ENCODE data around the gene ISG15.
"Not testable (repeated sequence)": the region's sequence is repeated elsewhere in the genome, so short reads cannot be mapped to it uniquely, and the experiment has no call there.

ISG15 gene

DNA sequence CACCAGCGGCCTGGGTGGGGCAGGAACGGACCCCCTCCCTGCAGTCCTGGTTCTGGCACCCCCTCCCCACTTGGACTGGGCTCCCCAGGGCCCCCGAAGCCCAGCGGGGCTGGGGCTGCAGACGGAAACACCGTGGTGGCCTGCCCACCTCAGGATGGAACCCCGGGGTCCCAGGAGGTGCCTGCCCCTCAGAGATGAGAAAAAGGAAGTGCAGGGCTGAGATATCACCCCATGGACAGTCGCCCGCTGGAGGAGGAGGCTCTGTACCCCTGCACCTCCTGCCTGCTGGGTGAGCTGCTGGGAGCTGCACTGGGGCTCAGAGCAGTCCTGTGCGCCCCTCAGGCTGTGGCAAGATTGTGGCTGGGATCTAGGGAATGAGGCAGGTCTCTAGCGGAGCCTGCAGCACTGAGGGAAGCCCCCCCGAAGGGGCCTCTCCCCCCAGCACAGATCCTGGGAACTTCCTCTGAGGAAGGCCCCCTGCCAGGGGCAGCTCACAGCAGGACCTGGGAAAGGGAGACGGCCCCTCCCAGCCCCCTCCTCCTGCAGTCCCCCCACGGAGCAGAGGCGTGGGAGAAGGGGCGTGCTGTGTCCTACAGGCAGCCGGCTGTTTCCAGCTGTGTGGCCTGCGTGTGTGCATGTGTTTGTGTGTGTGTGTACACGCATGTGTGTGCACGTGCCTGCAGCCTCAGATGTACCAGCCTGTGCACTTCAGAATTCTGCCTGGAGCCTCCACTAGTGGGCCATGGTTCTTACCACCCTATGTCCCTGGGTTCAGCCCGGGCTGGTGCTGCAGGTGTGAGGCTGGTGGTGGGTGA, 13.5 kb downstream of the ISG15 start:
- no peak overlapping the region for H3K4me2 ChIP-seq (ENCODE audit: low read length)
- TF ChIP-seq, protein P1, sequence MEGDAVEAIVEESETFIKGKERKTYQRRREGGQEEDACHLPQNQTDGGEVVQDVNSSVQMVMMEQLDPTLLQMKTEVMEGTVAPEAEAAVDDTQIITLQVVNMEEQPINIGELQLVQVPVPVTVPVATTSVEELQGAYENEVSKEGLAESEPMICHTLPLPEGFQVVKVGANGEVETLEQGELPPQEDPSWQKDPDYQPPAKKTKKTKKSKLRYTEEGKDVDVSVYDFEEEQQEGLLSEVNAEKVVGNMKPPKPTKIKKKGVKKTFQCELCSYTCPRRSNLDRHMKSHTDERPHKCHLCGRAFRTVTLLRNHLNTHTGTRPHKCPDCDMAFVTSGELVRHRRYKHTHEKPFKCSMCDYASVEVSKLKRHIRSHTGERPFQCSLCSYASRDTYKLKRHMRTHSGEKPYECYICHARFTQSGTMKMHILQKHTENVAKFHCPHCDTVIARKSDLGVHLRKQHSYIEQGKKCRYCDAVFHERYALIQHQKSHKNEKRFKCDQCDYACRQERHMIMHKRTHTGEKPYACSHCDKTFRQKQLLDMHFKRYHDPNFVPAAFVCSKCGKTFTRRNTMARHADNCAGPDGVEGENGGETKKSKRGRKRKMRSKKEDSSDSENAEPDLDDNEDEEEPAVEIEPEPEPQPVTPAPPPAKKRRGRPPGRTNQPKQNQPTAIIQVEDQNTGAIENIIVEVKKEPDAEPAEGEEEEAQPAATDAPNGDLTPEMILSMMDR (IDR thresholded peaks at IDR 0.05), result no peak
- no peak overlapping the region for H2AFZ ChIP-seq
- no peaks in the 10 kb centered on the region for H3K79me2 ChIP-seq
- no peak overlapping the region for H3K9ac ChIP-seq
- H3K4me3 ChIP-seq (ENCODE audit: low read depth, low read length), result no peak overlapping the region
- H3K9me3 ChIP-seq (ENCODE audit: control insufficient read depth, low read length), result no peaks in the 10 kb centered on the region
- no peaks in the 10 kb centered on the region for H3K4me1 ChIP-seq
- no peaks in the 10 kb centered on the region for H3K27me3 ChIP-seq (ENCODE audit: control insufficient read depth, insufficient read depth, low read length)
- H3K27ac ChIP-seq, result no peak overlapping the region
- no peaks in the 10 kb centered on the region for H3K36me3 ChIP-seq (ENCODE audit: control insufficient read depth, insufficient read depth, low read length)

DNA sequence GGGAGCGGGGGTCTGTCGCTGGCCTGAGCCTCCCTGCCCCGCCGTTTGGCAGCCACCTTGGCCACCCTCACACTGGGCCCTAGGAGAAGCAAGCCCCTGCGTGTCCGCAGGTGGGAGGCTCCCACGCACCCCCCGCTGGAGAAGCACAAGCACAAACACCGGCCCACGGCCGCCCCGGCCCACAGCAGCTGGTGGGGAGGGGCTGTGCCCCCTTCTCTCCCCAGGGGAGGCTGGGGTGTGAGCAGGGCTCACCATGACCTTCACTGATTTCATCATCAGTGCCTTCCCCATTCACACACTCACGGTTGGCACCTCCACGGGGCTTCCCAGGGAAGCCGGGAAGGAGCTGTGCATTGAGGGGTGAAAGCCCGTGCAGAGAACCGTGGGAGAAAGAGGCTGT, 14.5 kb downstream of the ISG15 start:
- no peaks in the 10 kb centered on the region for H3K27me3 ChIP-seq (ENCODE audit: control insufficient read depth, insufficient read depth, low read length)
- H3K4me3 ChIP-seq (ENCODE audit: low read depth, low read length), result no peak overlapping the region
- no peaks in the 10 kb centered on the region for H3K79me2 ChIP-seq
- H3K9ac ChIP-seq, result no peak overlapping the region
- H3K4me1 ChIP-seq, result no peaks in the 10 kb centered on the region
- H2AFZ ChIP-seq, result no peak overlapping the region
- H3K9me3 ChIP-seq (ENCODE audit: control insufficient read depth, low read length), result no peaks in the 10 kb centered on the region
- H3K4me2 ChIP-seq (ENCODE audit: low read length), result no peak overlapping the region
- H3K36me3 ChIP-seq (ENCODE audit: control insufficient read depth, insufficient read depth, low read length), result no peaks in the 10 kb centered on the region
- TF ChIP-seq, protein P1 (IDR thresholded peaks at IDR 0.05), result no peak
- H3K27ac ChIP-seq, result no peak overlapping the region

DNA sequence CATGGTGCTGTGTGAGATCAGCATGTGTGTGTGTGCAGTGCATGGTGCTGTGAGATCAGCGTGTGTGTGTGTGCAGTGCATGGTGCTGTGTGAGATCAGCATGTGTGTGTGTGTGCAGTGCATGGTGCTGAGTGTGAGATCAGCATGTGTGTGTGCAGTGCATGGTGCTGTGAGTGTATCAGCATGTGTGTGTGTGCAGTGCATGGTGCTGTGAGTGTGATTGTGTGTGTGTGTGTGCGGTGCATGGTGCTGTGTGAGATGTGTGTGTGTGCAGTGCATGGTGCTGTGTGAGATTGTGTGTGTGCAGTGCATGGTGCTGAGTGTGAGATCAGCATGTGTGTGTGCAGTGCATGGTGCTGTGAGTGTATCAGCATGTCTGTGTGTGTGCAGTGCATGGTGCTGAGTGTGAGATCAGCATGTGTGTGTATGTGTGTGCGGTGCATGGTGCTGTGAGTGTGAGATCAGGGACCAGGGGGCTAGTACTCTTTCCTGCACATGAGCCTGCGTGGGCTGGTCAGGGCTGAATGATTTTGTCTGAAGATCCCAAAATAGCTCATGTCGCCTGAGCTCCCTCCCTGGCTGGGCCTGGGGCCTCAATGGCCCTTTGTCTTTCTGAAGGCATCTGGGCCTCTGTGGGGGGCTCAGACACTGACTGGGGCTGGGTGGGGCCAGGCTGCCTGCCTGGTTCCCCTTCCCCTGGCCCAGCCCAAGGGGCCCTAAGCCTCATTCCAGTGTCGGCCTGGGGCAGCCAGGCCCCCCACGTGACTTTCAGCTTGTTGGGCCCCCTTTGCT, 17.8 kb downstream of the ISG15 start:
- H3K9ac ChIP-seq; H2AFZ ChIP-seq; H3K9me3 ChIP-seq (ENCODE audit: control insufficient read depth, low read length); H3K4me3 ChIP-seq (ENCODE audit: low read depth, low read length); H3K36me3 ChIP-seq (ENCODE audit: control insufficient read depth, insufficient read depth, low read length); H3K4me2 ChIP-seq (ENCODE audit: low read length); H3K79me2 ChIP-seq; H3K27me3 ChIP-seq (ENCODE audit: control insufficient read depth, insufficient read depth, low read length); H3K27ac ChIP-seq; H3K4me1 ChIP-seq: not testable (repeated sequence)

DNA sequence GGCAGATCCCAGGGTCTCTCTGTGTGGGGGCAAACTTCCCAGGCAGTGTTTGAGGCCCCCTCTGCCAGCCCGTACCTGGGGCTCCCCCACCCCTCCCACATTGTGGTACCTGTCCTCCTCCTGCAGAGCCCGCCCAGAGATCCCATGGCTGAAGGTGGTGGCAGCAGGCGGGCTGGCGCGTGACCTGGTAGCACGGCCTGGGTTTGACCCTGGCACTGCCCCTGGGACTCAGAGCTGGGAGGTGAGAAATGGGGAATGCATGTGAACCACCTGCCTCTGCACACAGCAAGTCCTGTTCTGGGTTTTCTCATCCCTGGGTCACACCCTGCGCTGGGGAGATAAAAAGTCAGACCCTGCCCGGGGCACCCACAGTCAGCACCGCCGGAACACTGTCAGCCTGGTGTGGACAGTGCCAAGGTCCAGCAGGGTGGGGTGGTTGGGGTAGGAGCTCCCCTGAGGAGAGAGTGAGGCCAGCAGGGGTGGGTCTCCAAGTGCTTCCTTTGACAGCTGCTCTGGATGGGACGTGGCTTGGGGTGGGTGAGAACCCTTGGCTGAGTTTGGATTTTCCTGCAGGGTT, 18.4 kb downstream of the ISG15 start:
- Histone ChIP-seq H3K4me1 (no peaks in the 10 kb centered on the region), H2AFZ (no peak overlapping the region), H3K4me2 (ENCODE audit: low read length) (no peak overlapping the region), H3K4me3 (ENCODE audit: low read depth, low read length) (no peak overlapping the region), H3K27ac (no peak overlapping the region), H3K27me3 (ENCODE audit: control insufficient read depth, insufficient read depth, low read length) (no peaks in the 10 kb centered on the region), H3K79me2 (no peaks in the 10 kb centered on the region), H3K9me3 (ENCODE audit: control insufficient read depth, low read length) (no peaks in the 10 kb centered on the region), H3K36me3 (ENCODE audit: control insufficient read depth, insufficient read depth, low read length) (no peaks in the 10 kb centered on the region), H3K9ac (no peak overlapping the region)
- TF ChIP-seq, protein P1 (IDR thresholded peaks at IDR 0.05), result no peak

DNA sequence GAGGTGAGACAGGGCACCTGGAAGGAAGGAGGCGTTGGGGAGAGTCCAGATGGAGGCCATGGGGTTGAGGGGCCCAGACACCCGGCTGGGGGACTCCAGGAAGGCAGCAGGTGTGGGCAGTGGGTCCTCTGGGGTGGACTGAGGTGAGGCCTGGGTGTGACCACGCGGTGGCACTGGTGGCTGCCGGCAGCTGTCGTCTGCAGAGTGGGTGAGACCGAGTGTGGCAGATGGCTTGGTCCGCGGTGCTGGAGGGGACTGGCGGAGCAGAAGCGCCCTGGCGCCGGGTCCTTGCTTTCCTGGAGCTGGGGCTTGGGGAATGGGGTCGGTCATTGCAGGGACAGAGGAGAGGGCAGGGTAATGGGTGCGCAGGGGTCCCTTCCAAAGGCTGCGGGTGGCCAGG, 19.1 kb downstream of the ISG15 start:
- peak overlapping the region; percentile 1 for H3K4me3 ChIP-seq (ENCODE audit: low read depth, low read length)
- no peaks in the 10 kb centered on the region for H3K36me3 ChIP-seq (ENCODE audit: control insufficient read depth, insufficient read depth, low read length)
- no peak overlapping the region for H3K9ac ChIP-seq

More for the DNA sequence above, 19.1 kb downstream of the ISG15 start:
- H3K9me3 ChIP-seq (ENCODE audit: control insufficient read depth, low read length), result no peaks in the 10 kb centered on the region
- H3K79me2 ChIP-seq, result no peaks in the 10 kb centered on the region
- no peaks in the 10 kb centered on the region for H3K27me3 ChIP-seq (ENCODE audit: control insufficient read depth, insufficient read depth, low read length)
- H3K4me2 ChIP-seq (ENCODE audit: low read length), result peak overlapping the region; percentile 49
- H3K27ac ChIP-seq, result no peak overlapping the region
- H3K4me1 ChIP-seq, result no peaks in the 10 kb centered on the region
- TF ChIP-seq, protein P1 (IDR thresholded peaks at IDR 0.05), result no peak
- H2AFZ ChIP-seq, result peak overlapping the region; percentile 17

All from parathyroid adenoma (tissue), 2 donors.